ENCODE measurements around the gene LRMDA.

DNA sequence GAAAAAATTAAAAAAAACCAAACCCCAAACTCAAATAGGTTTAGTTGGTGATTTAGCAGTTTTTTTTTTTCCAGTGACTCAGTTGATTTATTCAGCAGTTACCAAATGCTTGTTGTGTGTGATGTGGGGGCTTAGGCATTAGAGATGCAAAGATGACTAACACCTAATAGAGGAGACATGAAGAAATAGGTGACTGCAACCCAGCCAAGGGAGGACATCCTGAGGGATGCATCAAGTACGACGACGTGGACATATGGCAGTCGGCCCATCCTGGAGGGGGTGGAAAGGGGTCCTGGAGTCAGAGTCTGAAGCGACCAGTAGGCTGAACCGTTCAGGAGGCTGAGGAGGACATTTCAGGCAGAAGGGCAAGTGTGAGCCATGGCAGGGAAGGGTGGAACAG, 35.5 kb downstream of the LRMDA start:
- TF ChIP-seq, protein P1, sequence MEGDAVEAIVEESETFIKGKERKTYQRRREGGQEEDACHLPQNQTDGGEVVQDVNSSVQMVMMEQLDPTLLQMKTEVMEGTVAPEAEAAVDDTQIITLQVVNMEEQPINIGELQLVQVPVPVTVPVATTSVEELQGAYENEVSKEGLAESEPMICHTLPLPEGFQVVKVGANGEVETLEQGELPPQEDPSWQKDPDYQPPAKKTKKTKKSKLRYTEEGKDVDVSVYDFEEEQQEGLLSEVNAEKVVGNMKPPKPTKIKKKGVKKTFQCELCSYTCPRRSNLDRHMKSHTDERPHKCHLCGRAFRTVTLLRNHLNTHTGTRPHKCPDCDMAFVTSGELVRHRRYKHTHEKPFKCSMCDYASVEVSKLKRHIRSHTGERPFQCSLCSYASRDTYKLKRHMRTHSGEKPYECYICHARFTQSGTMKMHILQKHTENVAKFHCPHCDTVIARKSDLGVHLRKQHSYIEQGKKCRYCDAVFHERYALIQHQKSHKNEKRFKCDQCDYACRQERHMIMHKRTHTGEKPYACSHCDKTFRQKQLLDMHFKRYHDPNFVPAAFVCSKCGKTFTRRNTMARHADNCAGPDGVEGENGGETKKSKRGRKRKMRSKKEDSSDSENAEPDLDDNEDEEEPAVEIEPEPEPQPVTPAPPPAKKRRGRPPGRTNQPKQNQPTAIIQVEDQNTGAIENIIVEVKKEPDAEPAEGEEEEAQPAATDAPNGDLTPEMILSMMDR (IDR thresholded peaks at IDR 0.05): no peak
- no peak for TF ChIP-seq POLR2AphosphoS5 (IDR thresholded peaks at IDR 0.05)
